ENCODE measurements around the gene MGP. TPM values are rescaled to one million over a fixed set of nuclear protein-coding genes. Genes with fewer than 3 reads are reported as not detected.

The MGP gene
- polyA plus RNA-seq, 1 of the 3 experiments (the other 2 are of a cell fraction) = 76.2 TPM

- Histone ChIP-seq H3K27ac (ENCODE audit: low read depth in 2 of 2, low read length in 1 of 2) (peak overlapping the region; percentile 53 to 97; a peak in 3 of 4 replicates), H3K4me3 (ENCODE audit: low read depth in 2 of 2, low read length in 1 of 2) (no peak overlapping the region), H3F3A (replicated peaks; ENCODE audit: insufficient read depth) (peaks cover 40% of the 10 kb centered on the region), H3K36me3 (replicated peaks in 1 of 2; ENCODE audit: control insufficient read depth in 1 of 2, insufficient read depth in 2 of 2, low read length in 1 of 2) (no peaks in the 10 kb centered on the region), H4K20me1 (ENCODE audit: insufficient read depth) (no peaks in the 10 kb centered on the region), H3K4me2 (peak overlapping the region; percentile 37; the same call in 1 of the 2 replicates), H3K9me3 (no peaks in the 10 kb centered on the region), H2AFZ (ENCODE audit: low read depth) (no peak overlapping the region), H3K4me1 (ENCODE audit: control insufficient read depth in 1 of 2, insufficient read depth in 2 of 2, low read depth in 1 of 2, low read length in 1 of 2) (peaks cover 4 to 21% of the 10 kb centered on the region in 2 experiments), H3K79me2 (ENCODE audit: insufficient read depth) (no peaks in the 10 kb centered on the region), H3K27me3 (ENCODE audit: insufficient read depth) (no peaks in the 10 kb centered on the region), H3K9ac (no peak overlapping the region), H3K9me2 (no peaks in the 10 kb centered on the region)
- TF ChIP-seq FOSL2 (IDR thresholded peaks at IDR 0.05; ENCODE audit: borderline replicate concordance, low read depth) (0 out of 2 replicates have a peak, but pooled peaks have one; percentile 34), RAD21 (IDR thresholded peaks at IDR 0.05; ENCODE audit: low read length) (no peak), GABPA (IDR thresholded peaks at IDR 0.05; ENCODE audit: low read depth) (no peak), ELF1 (IDR thresholded peaks at IDR 0.05) (no peak), USF1 (IDR thresholded peaks at IDR 0.05; ENCODE audit: borderline replicate concordance, low read depth) (no peak), TEAD4 (IDR thresholded peaks at IDR 0.05; ENCODE audit: borderline replicate concordance, insufficient read depth) (0 out of 2 replicates have a peak, but pooled peaks have one; percentile 13), TCF12 (IDR thresholded peaks at IDR 0.05) (peak; percentile 26; the same call in 1 of the 2 replicates), CHD2 (IDR thresholded peaks at IDR 0.05; ENCODE audit: low read length, partially characterized antibody) (no peak), TAF1 (IDR thresholded peaks at IDR 0.05; ENCODE audit: borderline replicate concordance, low read depth, low read length) (no peak), EZH2phosphoT487 (IDR thresholded peaks at IDR 0.05; ENCODE audit: borderline replicate concordance, low read depth) (no peak), MEF2A (IDR thresholded peaks at IDR 0.05; ENCODE audit: borderline replicate concordance, low read depth) (0 out of 2 replicates have a peak, but pooled peaks have one; percentile 13)
- ChIA-PET CTCF (interaction anchor here (1.0 to 1.5 kb wide), 2 partner anchors 14 to 387 kb away, joined by 4 read pairs; partner anchors contain the start of gene RERG), POLR2A (no interaction called here)
- DNase-seq = no peak
- 0% methylated on average over 1 of the region's 1 CpG for WGBS (ENCODE audit: low lambda C conversion rate)
These were observed 51.7 kb downstream of the MGP start for GRCh38 chr12:14833952-14834351.

GRCh38 chr12:14833336-14833735 is 52.3 kb downstream of the MGP start:
- H2AFZ ChIP-seq (ENCODE audit: low read depth) = no peak overlapping the region
- no peak overlapping the region for H3K4me3 ChIP-seq (ENCODE audit: low read depth in 2 of 2, low read length in 1 of 2)
- H3K9me2 ChIP-seq = no peaks in the 10 kb centered on the region
- peaks cover 40% of the 10 kb centered on the region for H3F3A ChIP-seq (replicated peaks; ENCODE audit: insufficient read depth)
- no peaks in the 10 kb centered on the region for H3K36me3 ChIP-seq (replicated peaks in 1 of 2; ENCODE audit: control insufficient read depth in 1 of 2, insufficient read depth in 2 of 2, low read length in 1 of 2)
- no peaks in the 10 kb centered on the region for H3K27me3 ChIP-seq (ENCODE audit: insufficient read depth)
- POLR2A ChIA-PET = no interaction called here
- H3K9me3 ChIP-seq = no peaks in the 10 kb centered on the region
- peaks cover 4 to 21% of the 10 kb centered on the region in 2 experiments for H3K4me1 ChIP-seq (ENCODE audit: control insufficient read depth in 1 of 2, insufficient read depth in 2 of 2, low read depth in 1 of 2, low read length in 1 of 2)
- CTCF ChIA-PET = no interaction called here
- H3K79me2 ChIP-seq (ENCODE audit: insufficient read depth) = no peaks in the 10 kb centered on the region
- H4K20me1 ChIP-seq (ENCODE audit: insufficient read depth) = no peaks in the 10 kb centered on the region
- 71% methylated on average over 3 of the region's 3 CpGs for WGBS (ENCODE audit: low lambda C conversion rate)
- H3K4me2 ChIP-seq = peak overlapping the region; percentile 37; the same call in 1 of the 2 replicates
- peak overlapping the region in 1 of 2 experiments; percentile 97; a peak in 3 of 4 replicates for H3K27ac ChIP-seq (ENCODE audit: low read depth in 2 of 2, low read length in 1 of 2)
- H3K9ac ChIP-seq = no peak overlapping the region
- no peak for DNase-seq
- TF ChIP-seq ELF1 (IDR thresholded peaks at IDR 0.05) (no peak), SIN3A (IDR thresholded peaks at IDR 0.05; ENCODE audit: borderline replicate concordance, low read depth, low read length) (no peak), TEAD4 (IDR thresholded peaks at IDR 0.05; ENCODE audit: borderline replicate concordance, insufficient read depth) (no peak), POLR2AphosphoS5 (IDR thresholded peaks at IDR 0.05; ENCODE audit: low read depth, low read length) (no peak), RFX5 (IDR thresholded peaks at IDR 0.05; ENCODE audit: low read length) (no peak)

Other genes starting within 250 kb of the MGP start
- not detected in 2 replicates for gene GUCY2C, start 189.3 kb downstream of the MGP start, polyA plus RNA-seq (2012; rRNA removed)
- 14.7 and 18.7 TPM in 2 replicates for gene WBP11, start 82.4 kb downstream of the MGP start, polyA plus RNA-seq (2012; rRNA removed)
- 0.87 and 1.0 TPM in 2 replicates for gene C12orf60, start 82.2 kb downstream of the MGP start, polyA plus RNA-seq (2012; rRNA removed)
- gene SMCO3, start 71.7 kb downstream of the MGP start, polyA plus RNA-seq (2012; rRNA removed) = 0.03 and 0.18 TPM in 2 replicates
- gene ART4, start 42.3 kb downstream of the MGP start, polyA plus RNA-seq (2012; rRNA removed) = not detected in 2 replicates
- 0.64 and 1.1 TPM in 2 replicates for gene ERP27, start 52.7 kb upstream of the MGP start, polyA plus RNA-seq (2012; rRNA removed)
- gene ARHGDIB, start 75.7 kb upstream of the MGP start, polyA plus RNA-seq (2012; rRNA removed) = 362 and 393 TPM in 2 replicates
- gene PDE6H, start 87.2 kb upstream of the MGP start, polyA plus RNA-seq (2012; rRNA removed) = not detected in 2 replicates

All from SK-N-SH (cell line).